ENCODE data around the gene TACR2. TPM values are rescaled to one million over a fixed set of nuclear protein-coding genes. Genes with fewer than 3 reads are reported as not detected.

TACR2 gene
- total RNA-seq, 1 donor from 2014 or later = not detected

GRCh38 chr10:69360485-69361302 lies 56.0 kb downstream of the TACR2 start:
- DNase-seq (peak; percentile 82), ATAC-seq (peak; percentile 82)
- intact Hi-C loops (cut with micrococcal nuclease) = no loop called here

- intact Hi-C loops (cut with micrococcal nuclease) = no loop called here
- DNase-seq = no peak
- no peak for ATAC-seq
Measured at GRCh38 chr10:69359594-69359993, 57.1 kb downstream of the TACR2 start.

- intact Hi-C loops (cut with micrococcal nuclease) = no loop called here
- DNase-seq (no peak), ATAC-seq (no peak)
Measured at GRCh38 chr10:69359148-69359547, 57.6 kb downstream of the TACR2 start.

GRCh38 chr10:69358148-69358795 lies 58.4 kb downstream of the TACR2 start:
- peak; percentile 55 for DNase-seq
- intact Hi-C loops (cut with micrococcal nuclease) = no loop called here
- no peak for ATAC-seq

- no peak for ATAC-seq
- intact Hi-C loops (cut with micrococcal nuclease) = no loop called here
- no peak for DNase-seq
Measured at GRCh38 chr10:69356187-69356586, 60.5 kb downstream of the TACR2 start.

GRCh38 chr10:69353977-69354635 lies 62.6 kb downstream of the TACR2 start:
- DNase-seq (no peak), ATAC-seq (no peak)
- intact Hi-C loops (cut with micrococcal nuclease) = no loop called here

Other genes starting within 250 kb of the TACR2 start
- gene SUPV3L1, start 236.7 kb downstream of the TACR2 start, total RNA-seq = 40.2 TPM
- not detected for gene HKDC1, start 196.6 kb downstream of the TACR2 start, total RNA-seq
- 210 TPM for gene HK1, start 138.4 kb downstream of the TACR2 start, total RNA-seq
- 8.3 TPM for gene TSPAN15, start 34.5 kb upstream of the TACR2 start, total RNA-seq
- gene NEUROG3, start 156.5 kb upstream of the TACR2 start, total RNA-seq = not detected
- 2.8 TPM for gene FAM241B, start 213.3 kb upstream of the TACR2 start, total RNA-seq

All from left ventricle myocardium superior (tissue), 1 donor.